ENCODE data around the gene PLCH2.

Gene PLCH2

DNA sequence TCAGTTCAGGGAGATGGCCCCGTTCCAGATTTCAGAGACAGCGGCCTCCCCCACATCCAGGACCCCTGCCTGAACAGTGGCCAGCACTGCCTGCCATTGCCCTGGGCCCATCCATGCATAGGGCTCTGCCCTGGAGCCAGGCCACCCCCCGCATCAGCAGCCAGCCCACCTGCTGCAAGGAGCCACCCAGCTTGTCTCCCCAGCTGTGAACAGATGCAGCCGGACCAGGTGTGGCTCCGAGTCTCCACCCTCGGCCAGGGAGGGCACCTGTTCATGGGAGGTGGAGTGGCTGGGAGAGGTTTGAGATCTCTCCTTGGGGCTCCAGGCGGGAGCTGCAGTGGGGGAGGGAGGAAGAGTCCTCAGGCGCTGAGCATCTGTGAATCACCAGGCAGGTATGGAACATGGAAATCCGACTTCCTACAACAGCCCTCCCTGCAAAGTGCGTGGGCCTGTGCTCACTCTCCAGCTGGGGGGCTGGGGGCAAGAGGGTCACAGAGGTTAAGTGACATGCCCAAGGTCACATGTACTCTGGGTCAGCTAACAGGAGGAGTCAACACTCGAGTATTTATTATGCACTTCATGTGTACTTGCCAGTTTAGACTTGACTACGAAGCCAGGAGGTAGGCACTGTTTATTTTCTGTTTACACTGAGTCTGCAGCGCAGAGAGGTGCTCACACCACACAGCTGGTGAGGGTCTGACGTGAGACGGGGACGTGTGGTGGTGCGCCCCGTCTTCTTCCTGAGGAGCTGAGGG, 58.8 kb downstream of the PLCH2 start:
- TF ChIP-seq, protein P1, sequence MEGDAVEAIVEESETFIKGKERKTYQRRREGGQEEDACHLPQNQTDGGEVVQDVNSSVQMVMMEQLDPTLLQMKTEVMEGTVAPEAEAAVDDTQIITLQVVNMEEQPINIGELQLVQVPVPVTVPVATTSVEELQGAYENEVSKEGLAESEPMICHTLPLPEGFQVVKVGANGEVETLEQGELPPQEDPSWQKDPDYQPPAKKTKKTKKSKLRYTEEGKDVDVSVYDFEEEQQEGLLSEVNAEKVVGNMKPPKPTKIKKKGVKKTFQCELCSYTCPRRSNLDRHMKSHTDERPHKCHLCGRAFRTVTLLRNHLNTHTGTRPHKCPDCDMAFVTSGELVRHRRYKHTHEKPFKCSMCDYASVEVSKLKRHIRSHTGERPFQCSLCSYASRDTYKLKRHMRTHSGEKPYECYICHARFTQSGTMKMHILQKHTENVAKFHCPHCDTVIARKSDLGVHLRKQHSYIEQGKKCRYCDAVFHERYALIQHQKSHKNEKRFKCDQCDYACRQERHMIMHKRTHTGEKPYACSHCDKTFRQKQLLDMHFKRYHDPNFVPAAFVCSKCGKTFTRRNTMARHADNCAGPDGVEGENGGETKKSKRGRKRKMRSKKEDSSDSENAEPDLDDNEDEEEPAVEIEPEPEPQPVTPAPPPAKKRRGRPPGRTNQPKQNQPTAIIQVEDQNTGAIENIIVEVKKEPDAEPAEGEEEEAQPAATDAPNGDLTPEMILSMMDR (IDR thresholded peaks at IDR 0.05), result no peak

DNA sequence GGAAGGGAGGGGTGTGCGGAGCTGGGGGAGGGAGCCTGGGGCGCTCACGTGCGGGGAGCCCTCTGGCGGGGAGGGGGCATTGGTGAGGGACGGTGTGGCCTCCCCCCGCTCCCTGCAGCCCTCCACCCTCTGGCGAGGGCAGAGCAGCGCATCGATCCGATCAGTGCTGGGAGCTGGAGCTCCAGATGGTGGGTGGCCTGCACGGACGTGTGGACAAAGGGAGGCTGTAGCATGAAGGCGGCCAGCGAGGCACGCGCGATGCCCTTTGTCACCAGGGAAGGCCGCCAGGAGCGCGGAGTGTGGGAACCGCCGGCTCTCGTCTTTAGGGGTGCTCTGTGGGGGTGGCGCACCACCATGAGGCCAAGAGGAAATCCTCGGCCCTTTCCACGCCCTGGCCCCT, 59.4 kb downstream of the PLCH2 start:
- TF ChIP-seq, protein P1 (IDR thresholded peaks at IDR 0.05), result no peak

DNA sequence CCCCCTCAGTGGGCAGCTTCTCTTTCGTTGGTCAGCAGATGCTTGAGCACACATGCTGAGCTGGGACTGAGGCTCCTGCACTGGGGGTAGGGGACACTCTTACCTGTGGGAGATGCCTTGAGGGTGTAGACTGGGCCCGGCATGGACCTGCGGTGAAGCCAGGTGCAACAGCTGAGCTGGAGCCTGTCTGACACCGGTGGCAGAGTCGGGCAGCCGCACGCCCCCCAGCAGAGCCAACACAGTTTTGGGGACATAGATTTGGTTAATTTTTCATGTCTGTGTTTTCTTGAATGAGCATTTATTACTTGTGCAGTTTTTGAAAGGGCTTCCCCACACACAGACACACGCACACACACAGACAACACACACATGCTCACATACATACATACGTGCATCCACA, 59.9 kb downstream of the PLCH2 start:
- TF ChIP-seq, protein P1 (IDR thresholded peaks at IDR 0.05), result no peak

DNA sequence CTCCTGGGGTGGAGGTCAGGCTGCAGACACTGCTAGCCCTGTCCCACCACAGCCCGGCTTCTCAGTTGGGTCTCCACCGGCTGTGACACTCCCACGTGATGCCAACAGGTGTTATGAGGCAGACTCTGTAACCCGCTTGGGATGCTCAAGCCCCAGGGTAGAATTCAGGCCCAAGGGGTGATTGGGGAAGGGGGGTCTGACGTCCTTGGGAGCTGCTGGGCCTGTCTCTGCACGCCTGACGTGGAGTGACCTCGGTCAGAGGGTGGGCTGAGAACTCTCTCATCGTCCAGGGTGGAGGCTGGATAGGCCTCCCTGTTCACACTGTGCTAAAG, 61.7 kb downstream of the PLCH2 start:
- TF ChIP-seq, protein P1 (IDR thresholded peaks at IDR 0.05), result no peak

DNA sequence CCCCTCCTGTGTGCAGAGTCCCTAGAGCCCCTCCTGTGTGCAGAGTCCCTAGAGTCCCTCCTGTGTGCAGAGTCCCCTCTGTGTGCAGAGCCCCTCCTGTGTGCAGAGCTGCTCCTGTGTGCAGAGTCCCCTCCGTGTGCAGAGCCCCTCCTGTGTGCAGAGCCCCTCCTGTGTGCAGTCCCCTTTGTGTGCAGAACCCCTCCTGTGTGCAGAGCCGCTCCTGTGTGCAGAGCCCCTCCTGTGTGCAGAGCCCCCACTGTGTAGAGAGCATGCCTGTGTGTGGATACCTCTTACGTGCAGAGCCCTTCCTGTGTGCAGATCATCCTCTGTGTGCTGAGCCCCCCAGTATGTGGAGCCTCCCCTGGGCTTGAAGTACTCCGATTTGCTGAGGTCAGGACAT, 62.3 kb downstream of the PLCH2 start:
- TF ChIP-seq, protein P1 (IDR thresholded peaks at IDR 0.05), result no peak

DNA sequence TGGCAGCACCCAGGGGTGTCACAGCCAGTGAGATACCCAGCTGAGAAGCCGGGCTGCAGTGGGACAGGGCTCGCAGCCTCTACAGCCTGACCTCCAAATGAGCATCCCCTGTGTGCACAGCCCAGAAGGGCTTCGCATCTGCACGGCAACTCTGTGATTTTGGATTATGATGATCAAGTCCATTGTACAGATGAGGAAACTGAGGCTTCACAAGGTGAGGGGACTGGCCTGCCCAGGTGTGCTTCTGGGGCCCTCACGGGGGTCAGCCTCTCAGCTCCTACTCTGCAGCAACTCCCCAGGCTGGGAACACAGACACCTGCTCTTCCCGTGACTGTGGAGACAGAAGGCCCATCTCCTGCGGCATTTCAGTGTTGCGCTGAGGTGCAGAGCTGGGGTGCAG, 62.8 kb downstream of the PLCH2 start:
- TF ChIP-seq, protein P1 (IDR thresholded peaks at IDR 0.05), result no peak

DNA sequence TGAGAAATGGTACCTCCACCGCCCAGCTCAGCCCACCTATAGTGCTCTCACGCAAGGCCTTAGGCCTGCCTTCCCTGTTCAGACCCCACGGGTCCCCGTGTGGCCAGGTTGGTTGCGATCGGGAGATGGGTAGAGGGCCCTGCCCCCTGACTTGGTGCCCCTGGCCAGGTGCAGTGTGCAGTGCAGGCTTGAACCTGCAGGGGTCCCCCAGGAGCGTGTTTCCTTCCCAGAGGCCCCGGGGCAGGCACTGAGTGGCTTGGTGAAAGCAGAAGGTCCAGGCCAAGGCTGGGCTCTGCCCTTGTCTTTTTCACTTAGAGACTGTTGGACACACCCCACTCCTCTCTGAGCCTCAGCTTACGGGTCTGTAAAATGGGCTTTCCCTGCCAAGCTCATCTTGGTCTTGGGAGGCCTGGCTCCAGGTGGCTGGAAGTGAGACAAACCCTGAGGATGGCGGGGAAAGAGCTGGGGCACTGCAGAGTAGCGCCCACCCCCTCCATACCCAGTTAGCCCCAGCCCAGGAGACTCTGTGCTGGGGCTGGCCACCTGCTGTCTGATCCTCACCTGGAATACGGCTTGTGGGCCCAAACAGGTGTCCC, 63.3 kb downstream of the PLCH2 start:
- TF ChIP-seq, protein P1 (IDR thresholded peaks at IDR 0.05), result peak; percentile 24; the same call in 1 of the 2 replicates
